ENCODE results near the gene SLC44A1.

SLC44A1 gene

DNA sequence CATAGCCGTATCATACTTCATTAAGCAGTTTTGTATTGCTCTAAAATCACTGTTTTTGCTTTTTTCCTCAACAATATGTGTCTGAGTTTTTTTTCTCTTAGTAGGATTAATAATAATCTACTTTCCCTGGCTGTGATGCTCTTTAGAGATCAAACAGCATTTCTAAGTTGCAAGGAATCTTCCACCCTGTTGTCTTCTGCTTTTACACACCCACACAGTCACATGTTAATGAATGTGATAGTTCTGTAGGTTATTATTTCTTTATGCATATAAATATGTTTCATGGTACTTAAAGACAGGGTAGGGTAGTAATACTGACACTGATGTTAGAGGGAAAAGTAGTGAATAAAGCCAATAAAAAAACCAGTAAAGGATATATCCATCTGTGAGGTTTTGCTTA is 29.3 kb downstream of the SLC44A1 start:
- DNase-seq (ENCODE audit: low spot score) = no peak

DNA sequence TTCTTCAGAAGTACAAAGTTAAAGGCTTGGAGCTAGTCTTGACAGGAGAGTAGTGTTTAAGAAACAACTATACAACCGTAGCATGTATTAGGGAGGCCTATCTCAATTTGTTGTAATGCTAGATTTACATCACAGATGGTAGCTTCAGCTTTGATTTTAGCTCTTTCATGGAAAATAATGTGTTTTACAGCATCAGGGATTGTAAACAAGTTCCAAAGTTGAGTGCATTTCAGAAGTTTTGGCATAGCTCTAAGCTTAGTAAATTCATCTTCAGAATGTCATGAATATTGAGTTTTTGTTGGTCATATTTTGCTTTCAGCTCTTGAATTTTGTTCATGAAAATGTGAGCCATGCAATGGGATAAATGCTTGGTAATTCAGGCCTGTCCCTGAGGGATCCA is 30.7 kb downstream of the SLC44A1 start:
- DNase-seq (ENCODE audit: low spot score) = no peak

DNA sequence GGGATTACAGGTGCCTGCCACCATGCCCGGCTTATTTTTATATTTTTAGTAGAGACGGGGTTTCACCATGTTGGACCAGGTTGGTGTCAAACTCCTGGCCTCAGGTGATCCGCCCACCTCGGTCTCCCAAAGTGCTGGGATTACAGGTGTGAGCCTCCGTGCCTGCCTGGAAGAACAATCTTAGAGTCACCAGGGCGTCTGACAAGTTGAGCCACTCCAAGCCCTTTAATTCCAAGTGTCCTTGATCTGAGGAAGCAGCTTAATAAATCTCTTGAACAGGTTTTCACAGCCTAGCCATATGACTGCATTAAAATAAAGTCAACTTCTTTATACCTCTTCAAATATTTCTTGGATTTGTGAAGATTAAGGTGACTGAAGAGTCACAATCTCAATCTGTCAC is 31.5 kb downstream of the SLC44A1 start:
- no peak for DNase-seq (ENCODE audit: low spot score)

DNA sequence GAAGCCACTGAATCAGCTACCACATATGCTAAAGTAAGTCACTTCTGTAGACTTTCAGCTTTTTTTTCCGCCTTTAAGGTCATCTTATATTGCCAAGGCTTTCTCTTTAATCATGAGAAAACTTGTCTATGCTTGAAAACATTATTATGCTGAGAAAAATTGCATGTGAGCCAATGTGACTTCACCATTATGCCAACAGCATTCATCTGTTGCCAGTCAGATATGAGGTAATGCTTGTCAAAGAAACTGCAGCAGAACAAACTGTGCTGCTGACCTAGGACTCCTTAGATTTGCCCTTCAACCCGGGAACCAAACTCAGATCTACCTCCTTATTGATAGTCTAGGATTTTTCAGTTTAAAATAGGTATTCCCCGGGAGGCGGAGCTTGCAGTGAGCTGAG is 34.3 kb downstream of the SLC44A1 start:
- no peak for DNase-seq (ENCODE audit: low spot score)

DNA sequence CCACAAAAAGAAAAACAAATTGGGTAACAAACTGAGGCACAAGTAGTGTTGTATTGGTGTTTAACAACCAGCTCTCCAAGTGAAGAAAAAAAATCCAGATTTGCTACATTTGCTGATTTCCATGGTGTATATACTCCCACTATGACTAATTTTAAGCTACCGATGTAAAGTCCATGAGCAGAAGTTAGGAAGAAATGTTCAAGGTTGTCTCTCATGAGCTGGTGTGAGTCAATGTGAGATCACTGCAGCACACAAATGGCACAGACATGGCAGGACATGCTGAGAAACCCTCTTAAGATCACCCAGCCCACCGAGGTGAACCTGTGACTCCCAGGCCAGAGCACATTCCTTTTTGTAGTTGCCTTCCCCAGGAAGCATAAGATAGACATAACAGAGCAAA is 36.2 kb downstream of the SLC44A1 start:
- no peak for DNase-seq (ENCODE audit: low spot score)

DNA sequence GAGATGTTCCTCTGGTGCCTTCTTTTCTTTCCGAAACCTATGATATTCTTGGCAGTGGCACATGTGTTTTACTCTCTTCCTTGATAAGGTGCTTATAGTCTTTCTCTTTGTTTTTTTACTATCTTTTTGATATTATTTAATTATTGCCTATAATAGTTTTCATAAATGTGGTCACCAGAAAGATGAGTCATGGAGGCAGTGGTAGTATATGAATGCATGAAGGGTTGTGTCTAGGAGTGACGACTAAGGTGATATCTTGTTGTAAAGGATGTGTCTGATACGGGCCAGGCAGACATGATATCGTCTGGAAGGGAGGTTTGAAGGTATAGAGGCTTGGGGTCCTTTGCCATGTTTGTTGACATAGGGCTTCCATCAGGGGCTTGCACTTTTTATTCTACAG is 36.8 kb downstream of the SLC44A1 start:
- DNase-seq (ENCODE audit: low spot score) = no peak

DNA sequence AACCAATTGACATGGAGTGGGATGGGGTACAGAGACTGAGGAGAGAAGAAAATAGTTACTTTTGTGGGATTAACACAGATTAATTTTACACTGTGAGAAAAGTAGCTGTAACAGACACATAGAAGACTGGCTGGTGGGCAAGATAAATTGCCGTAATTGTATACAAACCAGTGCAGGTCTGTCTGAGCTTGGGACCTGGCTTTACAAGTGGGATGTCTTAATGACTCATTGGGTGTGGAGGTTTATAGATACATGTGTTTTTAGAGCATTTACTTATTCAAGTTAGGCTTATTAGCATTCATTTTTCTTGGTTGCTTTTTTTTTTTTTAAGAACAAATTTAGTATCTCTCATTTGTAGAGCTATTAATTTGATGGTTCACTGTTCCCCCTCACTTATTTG is 37.5 kb downstream of the SLC44A1 start:
- no peak for DNase-seq (ENCODE audit: low spot score)

DNA sequence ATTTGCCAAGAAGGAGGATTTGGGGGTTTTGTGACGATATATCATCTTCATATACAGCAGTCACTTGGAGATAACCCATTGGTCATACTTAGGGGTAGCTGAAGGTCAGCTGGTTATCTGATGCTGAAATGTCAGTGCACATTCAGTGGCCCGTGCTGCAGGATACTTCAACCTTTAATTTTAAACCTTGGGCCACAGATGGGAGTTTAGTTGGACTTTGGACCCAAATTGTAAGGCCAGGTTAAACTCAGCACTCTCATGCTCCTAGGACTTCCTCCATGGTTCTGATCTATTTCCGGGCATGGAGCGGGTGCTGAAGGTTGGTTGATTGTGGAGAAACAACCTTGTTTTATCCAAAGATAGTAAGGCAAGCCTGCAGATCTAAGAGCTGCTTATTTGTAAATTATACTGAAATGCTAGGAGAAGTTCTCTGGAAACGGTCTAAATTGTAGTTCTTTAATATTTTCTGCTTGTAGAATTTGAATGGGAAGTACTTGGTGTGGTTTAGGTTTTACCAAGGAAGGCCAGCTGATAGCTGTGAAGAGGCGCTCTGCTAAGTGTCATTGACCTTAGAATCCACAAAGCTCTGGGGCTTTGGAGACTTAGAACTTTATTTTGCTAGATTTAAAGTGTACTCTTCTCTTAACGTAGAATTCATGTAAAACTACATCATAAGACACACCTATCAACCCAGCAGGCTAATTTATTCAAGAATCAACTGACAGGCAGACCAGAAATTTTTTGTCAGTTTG is 38.6 kb downstream of the SLC44A1 start:
- DNase-seq (ENCODE audit: low spot score) = no peak

DNA sequence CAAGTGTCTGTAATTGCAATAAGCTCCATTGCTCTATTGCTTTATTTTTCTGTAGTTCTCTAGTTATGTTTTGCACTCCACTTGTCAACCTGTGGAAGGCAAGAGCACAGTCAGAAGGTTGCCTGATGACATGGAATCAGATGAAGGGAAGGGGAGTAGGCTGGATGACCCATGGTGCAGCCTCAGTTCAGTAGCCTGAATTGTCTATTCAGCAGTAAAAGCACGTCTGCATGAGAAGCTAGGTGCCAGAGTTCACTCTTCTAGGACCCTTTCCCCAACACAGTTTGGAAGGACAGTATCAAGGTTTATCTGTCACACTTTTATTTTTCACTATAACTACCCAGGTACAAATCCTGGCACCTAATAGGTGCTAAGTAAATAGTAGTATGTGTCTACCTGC is 39.3 kb downstream of the SLC44A1 start:
- DNase-seq (ENCODE audit: low spot score) = no peak

DNA sequence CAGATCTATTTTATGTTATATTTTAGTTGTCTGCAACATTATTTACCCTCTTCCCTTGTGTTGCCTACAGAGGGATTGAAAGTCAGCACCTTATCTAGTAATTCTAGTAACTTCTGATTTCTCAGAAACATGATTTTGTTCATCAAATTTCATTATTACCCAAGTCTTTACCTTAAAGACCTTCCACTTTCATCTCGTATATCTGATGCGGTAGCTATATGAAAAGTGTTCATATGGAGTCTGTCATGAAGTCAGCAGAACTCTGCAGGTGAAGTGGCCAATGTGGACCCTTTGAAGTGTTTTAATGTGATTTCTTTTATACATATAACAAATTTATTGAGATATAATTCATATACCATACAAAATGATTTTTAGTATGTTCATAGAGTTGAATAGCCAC is 40.0 kb downstream of the SLC44A1 start:
- no peak for DNase-seq (ENCODE audit: low spot score)

DNA sequence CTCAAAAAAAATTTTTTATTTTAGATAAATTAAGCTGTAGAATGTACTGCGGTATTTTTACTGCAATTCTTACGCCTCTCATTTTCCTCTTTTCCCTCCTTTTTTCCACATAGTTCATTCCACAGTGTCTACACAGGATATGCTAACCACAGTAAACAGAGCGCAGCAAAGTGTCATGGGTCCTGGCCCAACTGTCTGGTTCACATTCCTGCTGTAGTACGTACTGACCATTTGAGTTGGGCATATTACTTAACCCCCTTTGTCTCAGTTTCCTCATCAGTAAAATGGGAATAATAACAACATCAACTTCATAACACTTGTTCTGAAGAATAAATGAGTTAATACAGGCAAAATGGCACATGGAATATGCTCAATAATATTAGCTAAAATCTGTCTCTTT is 41.6 kb downstream of the SLC44A1 start:
- DNase-seq (ENCODE audit: low spot score) = no peak

DNA sequence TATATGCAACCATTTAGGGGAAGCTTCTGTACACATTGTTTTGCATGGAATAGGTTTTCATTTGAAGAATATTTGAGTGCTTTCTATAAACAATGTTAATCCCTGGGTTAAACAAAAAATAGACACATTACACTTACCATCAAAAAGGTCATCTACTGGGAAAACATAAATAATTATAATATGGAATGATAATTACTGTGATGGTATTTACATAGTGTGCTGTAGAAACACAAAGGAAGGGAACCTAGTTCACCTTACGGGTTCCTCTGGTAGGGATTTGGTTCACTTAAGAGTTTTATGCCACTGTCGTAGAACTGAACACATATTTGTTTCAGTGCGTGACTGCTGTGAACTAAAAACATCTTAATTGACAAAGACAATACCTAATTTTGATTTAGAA is 44.9 kb downstream of the SLC44A1 start:
- no peak for DNase-seq (ENCODE audit: low spot score)

DNA sequence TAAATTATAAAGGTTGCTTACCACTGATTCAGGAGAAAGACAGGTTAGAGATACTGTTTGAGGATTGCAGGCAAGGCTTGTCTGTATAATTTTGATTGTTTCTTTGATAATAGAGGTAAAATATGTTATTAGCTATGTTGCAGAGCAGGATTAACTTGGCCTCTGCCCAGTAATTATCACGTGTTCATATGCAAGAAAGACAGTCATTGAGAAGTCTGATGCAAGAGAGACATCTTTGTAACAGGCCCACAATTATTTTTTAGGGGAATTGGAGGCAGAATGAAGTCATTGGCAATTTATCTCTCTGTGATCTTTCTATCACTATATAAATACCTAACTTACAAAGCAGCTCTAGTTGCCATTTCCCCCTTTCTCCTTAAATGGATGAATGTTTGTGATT is 46.0 kb downstream of the SLC44A1 start:
- DNase-seq (ENCODE audit: low spot score) = no peak

DNA sequence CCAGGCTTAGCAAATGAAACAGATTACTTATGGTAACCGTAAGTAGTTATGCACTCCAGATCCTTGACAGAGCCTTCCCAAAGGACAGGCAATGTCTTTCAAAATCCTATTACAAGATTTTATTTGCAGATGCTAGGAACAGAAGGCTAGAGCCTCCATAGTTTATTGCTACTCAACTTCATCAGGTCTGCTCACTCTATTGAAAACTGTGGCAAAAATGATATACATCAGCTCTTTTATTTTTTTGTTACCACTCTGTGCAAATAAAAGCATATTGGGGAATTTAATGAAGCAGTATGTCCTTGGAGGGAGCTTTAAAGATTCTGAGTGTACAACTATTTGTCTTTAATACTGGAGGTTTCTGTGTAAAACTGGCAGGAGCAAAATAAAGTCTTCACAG is 46.5 kb downstream of the SLC44A1 start:
- no peak for DNase-seq (ENCODE audit: low spot score)

DNA sequence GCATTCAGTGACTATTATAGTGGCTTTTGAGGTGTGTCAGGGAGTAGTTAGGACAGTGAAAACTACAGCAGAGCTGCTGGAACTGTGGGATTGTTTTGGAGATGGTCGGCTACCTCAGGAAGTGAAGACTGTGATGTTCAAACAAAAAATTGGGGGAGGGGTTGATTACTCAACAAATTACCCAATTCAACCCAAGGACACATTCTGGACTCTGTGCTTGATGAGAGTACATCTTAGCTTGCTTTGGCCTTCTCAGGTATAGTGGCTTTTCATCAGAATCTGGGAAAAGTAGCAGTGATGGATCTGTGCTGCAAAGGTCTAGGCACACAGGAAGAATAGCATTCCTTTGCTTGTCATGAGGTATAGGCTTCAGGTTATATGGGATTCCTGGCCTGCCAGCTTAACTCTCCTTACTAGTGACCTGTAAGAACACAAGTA is 47.0 kb downstream of the SLC44A1 start:
- no peak for DNase-seq (ENCODE audit: low spot score)

DNA sequence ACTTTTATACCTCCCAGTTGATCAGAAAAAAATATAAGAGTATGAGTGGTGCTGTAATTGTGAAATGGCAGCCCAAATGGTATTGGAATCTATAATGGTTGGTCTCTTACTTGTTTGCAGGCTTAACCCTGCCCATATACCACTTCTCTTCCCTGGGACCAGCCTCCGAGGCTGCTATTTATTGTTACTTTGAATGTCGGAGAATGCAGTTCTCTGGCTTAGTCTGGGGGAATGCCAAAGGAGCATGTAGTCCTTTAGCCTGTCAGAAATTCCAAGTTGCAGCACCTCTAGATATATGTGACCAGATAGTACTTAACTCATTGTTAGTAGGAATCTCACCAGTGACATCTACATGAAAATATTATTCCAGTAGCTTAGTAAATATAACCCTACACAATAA is 47.5 kb downstream of the SLC44A1 start:
- DNase-seq (ENCODE audit: low spot score) = no peak

DNA sequence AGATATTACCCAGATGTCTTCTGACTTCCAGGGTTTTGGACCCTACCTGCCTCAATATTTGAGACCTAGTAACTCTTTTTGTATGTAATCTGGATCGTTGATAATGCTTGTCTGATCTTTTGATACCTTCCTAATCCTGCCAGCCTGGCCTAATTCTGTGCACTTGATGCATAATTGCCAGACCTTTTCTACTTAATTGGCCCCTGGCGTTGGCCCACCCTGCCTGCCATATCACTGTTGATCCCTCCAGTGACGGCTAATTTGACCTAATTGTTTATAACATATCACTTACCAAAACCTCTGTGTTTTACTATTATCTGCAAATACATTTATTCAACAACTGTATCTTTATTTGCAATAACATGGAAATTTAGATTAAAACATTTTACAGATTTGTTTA is 49.0 kb downstream of the SLC44A1 start:
- no peak for DNase-seq (ENCODE audit: low spot score)

DNA sequence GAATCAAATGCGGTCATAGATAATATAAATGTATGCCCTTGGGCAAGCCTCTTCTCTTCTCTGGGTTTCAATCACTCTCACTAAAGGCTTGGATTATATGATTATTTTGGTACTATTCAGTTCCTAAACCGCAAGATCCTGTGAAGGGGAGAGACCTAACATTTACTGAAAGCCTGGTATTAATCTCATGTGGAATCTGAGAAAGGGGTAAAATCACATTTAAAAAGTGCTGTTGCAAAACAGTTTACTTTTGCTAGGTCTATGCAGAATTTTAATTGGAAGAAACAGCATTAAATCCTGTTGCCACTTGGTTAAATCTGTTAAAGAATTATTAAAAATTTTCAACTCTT is 50.7 kb downstream of the SLC44A1 start:
- no peak for DNase-seq (ENCODE audit: low spot score)

DNA sequence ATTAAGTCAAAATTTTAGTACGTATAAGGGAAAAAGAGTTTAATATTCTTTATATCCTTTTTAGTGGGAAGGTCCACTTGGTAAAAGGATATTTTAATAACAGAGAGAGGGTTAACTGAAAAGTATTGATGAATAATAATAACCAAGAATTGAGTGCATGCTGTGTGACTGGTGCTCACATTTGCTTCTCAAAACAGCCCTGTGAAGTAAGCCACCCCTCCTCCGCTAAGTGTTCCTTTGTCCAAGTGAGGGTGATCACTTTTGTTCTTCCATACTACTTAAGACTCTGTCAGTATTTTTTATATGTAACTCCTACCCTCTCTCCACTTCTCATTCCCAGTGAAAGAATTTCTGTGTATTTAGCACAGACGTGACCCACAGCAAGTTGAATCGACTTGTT is 51.5 kb downstream of the SLC44A1 start:
- DNase-seq (ENCODE audit: low spot score) = no peak

DNA sequence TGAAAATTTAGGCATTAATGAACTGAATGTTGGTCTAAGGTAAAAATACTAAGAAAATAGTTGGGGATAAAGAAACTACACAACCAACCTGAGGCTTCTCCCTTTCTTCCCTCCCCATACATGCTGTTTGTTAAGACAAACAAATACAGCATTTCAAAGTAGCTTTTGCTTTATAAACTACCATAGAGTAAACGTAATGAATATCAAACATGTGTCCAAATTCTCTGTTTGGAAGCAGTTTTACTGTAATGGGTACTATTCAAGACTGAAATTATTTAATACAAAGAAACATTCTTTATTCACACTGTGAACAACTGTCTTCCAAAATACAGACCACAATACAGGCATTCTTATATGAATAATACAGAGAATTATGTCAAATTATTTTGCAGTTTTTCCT is 52.0 kb downstream of the SLC44A1 start:
- no peak for DNase-seq (ENCODE audit: low spot score)

DNA sequence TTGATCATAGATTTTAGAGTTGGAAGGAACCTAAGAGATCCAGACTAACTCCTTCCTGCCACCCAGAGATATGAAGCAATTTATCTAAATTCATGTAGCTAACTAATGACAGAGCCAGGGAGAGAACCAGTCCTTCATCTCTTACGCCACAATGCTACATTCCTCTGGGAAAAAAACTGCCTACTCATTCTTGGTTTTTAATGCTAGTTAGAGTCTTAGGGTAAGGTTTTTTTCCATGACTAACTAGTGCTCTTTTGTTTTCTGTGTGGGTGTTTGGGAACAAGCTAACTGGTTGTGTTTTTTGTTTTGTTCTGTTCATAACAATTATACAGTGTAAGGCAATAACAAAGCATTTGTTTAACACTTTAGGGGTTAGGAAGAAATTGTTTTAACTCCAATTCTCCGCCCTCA is 52.4 kb downstream of the SLC44A1 start:
- DNase-seq (ENCODE audit: low spot score) = no peak

DNA sequence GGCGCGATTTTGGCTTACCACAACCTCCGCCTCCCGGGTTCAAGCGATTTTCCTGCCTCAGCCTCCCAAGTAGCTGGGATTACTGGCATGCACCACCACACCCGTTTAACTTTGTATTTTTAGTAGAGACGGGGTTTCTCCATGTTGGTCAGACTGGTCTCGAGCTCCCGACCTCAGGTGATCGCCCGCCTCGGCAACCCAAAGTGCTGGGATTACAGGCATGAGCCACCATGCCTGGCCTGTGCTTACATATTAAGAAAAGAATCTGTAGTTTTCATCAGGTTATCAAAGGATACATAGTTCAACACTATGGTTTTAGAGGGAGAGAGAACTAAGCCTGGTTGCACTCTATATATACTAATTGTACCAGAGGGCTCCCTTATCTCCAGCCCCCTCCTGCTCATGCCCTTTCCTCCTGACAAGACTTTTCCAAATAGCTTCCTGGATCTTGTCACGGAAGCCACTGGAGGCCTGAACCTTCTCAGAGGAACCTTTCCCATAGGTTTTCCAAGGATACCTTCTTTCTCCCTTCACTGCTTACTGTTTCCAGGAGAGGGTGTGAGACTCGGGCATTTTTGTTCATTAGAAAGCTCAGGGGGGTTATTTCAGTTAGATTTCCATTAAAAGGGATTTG is 53.1 kb downstream of the SLC44A1 start:
- DNase-seq (ENCODE audit: low spot score) = no peak

DNA sequence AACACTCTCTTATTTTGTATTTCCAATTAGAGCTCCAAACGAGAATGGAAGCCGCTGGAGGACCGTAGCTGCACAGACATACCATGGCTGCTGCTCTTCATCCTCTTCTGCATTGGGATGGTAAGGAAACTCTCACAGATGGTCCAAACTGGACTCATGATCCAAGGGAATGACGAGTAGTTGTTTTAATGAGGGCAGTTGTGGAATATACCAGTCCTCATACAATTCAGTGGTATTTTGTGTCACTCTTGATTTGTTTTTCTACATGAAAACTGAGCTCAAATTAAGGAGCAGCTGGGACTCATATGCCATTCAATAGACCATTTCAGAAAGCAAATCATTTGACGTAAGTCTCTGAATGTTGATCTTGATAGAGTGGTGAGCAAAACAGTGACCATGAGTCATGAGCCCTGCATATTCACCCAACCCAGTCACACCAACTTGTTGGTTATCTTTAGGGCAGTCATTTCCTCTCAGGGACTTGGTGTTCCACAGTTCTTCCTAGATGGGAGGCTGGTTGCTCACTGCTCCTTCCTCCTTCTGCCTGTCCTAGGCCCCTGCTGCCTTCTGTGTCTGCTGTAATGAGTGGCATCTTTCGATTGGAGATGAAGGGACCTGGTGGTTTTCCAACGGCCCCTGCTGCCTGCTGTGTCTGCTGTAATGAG is 54.9 kb downstream of the SLC44A1 start:
- DNase-seq (ENCODE audit: low spot score) = no peak

DNA sequence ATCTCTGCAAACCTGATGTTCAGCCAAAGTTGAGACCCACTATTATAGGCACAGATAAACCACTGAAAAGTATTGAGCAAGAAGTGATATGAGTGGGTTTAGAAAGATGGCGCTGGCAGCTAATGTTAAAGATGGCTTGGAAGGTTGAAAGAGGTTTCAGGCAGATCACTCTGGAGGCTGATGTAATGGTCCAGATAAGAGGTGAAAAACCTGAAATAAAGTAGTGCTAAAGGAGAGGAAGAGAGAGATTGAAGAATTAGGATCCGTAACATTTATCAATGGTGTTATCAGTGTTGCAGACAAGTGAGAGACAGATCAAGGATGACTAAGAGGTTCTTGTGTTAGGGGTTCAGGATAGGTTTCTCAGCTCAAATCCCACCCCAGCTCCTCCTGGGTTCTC is 58.3 kb downstream of the SLC44A1 start:
- DNase-seq (ENCODE audit: low spot score) = no peak
